ENCODE measurements around the gene OR4D11. TPM values are rescaled to one million over a fixed set of nuclear protein-coding genes. Genes with fewer than 3 reads are reported as not detected.

Gene OR4D11
- total and polyA plus RNA-seq, 9 of the 15 experiments (the other 6 are each of a cell fraction or from before 2014, with no cell fraction given), result not detected

DNA sequence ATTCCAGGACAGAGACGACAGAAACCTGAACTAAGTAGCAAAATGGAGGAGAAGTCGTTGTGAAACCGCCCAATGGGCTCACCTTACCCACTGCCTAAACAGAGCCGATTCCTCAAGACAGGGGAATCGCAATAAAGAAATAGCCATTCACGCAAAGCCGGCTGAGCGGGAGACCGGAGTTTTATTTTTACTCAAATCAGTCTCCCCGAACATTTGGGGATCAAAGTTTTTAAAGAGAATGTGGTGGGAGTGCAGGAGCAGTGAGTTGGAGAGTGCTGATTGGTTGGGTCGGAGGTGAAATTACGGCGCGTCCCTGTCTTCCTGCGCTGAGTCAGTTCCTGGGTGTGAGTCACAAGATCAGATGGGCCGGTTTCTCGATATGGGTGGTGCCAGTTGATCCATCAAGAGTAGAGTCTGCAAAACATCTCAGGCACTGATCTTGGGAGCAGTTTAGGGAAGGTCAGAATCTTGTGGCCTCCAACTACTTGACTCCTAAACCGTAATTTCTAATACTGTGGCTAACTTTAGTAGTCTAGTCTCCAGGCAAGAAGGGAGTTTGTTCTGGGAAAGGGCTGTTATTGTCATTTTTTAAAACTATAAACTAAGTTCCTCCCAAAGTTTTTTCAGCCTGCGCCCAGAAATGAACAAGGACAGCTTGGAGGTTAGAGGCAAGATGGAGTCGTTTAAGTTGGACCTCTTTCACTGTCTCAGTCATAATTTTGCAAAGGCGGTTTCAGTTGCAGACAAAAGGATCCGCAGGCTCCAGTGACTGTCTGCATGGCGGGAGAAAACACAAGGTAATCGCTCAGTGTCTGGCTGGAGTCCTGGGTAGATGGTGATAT, 42.0 kb downstream of the OR4D11 start (continued):
- TF ChIP-seq, protein P1, sequence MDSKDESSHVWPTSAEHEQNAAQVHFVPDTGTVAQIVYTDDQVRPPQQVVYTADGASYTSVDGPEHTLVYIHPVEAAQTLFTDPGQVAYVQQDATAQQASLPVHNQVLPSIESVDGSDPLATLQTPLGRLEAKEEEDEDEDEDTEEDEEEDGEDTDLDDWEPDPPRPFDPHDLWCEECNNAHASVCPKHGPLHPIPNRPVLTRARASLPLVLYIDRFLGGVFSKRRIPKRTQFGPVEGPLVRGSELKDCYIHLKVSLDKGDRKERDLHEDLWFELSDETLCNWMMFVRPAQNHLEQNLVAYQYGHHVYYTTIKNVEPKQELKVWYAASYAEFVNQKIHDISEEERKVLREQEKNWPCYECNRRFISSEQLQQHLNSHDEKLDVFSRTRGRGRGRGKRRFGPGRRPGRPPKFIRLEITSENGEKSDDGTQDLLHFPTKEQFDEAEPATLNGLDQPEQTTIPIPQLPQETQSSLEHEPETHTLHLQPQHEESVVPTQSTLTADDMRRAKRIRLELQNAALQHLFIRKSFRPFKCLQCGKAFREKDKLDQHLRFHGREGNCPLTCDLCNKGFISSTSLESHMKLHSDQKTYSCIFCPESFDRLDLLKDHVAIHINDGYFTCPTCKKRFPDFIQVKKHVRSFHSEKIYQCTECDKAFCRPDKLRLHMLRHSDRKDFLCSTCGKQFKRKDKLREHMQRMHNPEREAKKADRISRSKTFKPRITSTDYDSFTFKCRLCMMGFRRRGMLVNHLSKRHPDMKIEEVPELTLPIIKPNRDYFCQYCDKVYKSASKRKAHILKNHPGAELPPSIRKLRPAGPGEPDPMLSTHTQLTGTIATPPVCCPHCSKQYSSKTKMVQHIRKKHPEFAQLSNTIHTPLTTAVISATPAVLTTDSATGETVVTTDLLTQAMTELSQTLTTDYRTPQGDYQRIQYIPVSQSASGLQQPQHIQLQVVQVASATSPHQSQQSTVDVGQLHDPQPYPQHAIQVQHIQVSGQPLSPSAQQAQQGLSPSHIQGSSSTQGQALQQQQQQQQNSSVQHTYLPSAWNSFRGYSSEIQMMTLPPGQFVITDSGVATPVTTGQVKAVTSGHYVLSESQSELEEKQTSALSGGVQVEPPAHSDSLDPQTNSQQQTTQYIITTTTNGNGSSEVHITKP (IDR thresholded peaks at IDR 0.05; ENCODE audit: partially characterized antibody), result no peak
- peak; percentile 62 for TF ChIP-seq L3MBTL2 (IDR thresholded peaks at IDR 0.05)
- TF ChIP-seq ADNP (tag; IDR thresholded peaks at IDR 0.05), result no peak
- peak; percentile 68; the same call in 1 of the 2 replicates for TF ChIP-seq BACH1 (tag; IDR thresholded peaks at IDR 0.05)
- no peak for TF ChIP-seq BRF1 (IDR thresholded peaks at IDR 0.05; ENCODE audit: borderline replicate concordance, extremely low read depth, insufficient read length)
- no peak for TF ChIP-seq BMI1 (IDR thresholded peaks at IDR 0.05; ENCODE audit: low read length)
- TF ChIP-seq, protein P2, sequence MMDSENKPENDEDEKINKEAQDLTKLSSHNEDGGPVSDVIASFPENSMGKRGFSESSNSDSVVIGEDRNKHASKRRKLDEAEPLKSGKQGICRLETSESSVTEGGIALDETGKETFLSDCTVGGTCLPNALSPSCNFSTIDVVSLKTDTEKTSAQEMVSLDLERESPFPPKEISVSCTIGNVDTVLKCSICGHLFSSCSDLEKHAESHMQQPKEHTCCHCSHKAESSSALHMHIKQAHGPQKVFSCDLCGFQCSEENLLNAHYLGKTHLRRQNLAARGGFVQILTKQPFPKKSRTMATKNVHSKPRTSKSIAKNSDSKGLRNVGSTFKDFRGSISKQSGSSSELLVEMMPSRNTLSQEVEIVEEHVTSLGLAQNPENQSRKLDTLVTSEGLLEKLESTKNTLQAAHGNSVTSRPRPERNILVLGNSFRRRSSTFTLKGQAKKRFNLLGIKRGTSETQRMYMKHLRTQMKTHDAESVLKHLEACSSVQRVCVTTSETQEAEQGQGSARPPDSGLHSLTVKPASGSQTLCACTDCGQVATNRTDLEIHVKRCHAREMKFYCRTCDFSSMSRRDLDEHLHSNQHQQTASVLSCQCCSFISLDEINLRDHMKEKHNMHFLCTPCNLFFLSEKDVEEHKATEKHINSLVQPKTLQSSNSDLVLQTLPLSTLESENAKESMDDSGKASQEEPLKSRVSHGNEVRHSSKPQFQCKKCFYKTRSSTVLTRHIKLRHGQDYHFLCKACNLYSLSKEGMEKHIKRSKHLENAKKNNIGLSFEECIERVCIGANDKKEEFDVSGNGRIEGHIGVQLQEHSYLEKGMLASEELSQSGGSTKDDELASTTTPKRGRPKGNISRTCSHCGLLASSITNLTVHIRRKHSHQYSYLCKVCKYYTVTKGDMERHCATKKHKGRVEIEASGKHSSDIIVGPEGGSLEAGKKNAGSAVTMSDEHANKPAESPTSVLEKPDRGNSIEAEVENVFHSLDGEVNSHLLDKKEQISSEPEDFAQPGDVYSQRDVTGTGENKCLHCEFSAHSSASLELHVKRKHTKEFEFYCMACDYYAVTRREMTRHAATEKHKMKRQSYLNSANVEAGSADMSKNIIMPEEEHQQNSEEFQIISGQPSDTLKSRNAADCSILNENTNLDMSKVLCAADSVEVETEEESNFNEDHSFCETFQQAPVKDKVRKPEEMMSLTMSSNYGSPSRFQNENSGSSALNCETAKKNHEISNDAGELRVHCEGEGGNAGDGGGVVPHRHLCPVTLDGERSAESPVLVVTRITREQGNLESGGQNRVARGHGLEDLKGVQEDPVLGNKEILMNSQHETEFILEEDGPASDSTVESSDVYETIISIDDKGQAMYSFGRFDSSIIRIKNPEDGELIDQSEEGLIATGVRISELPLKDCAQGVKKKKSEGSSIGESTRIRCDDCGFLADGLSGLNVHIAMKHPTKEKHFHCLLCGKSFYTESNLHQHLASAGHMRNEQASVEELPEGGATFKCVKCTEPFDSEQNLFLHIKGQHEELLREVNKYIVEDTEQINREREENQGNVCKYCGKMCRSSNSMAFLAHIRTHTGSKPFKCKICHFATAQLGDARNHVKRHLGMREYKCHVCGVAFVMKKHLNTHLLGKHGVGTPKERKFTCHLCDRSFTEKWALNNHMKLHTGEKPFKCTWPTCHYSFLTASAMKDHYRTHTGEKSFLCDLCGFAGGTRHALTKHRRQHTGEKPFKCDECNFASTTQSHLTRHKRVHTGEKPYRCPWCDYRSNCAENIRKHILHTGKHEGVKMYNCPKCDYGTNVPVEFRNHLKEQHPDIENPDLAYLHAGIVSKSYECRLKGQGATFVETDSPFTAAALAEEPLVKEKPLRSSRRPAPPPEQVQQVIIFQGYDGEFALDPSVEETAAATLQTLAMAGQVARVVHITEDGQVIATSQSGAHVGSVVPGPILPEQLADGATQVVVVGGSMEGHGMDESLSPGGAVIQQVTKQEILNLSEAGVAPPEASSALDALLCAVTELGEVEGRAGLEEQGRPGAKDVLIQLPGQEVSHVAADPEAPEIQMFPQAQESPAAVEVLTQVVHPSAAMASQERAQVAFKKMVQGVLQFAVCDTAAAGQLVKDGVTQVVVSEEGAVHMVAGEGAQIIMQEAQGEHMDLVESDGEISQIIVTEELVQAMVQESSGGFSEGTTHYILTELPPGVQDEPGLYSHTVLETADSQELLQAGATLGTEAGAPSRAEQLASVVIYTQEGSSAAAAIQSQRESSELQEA (IDR thresholded peaks at IDR 0.05; ENCODE audit: low read depth), result no peak
- TF ChIP-seq, protein P3, sequence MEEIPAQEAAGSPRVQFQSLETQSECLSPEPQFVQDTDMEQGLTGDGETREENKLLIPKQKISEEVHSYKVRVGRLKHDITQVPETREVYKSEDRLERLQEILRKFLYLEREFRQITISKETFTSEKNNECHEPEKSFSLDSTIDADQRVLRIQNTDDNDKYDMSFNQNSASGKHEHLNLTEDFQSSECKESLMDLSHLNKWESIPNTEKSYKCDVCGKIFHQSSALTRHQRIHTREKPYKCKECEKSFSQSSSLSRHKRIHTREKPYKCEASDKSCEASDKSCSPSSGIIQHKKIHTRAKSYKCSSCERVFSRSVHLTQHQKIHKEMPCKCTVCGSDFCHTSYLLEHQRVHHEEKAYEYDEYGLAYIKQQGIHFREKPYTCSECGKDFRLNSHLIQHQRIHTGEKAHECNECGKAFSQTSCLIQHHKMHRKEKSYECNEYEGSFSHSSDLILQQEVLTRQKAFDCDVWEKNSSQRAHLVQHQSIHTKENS (CRISPR knock-in tag; IDR thresholded peaks at IDR 0.05), result no peak
- TF ChIP-seq MTA1 (IDR thresholded peaks at IDR 0.05; ENCODE audit: borderline replicate concordance), result no peak; the same call in 1 of the 2 replicates
- TF ChIP-seq ZNF696 (CRISPR knock-in tag; conservative IDR thresholded peaks at IDR 0.05), result no peak
- TF ChIP-seq, protein P4, sequence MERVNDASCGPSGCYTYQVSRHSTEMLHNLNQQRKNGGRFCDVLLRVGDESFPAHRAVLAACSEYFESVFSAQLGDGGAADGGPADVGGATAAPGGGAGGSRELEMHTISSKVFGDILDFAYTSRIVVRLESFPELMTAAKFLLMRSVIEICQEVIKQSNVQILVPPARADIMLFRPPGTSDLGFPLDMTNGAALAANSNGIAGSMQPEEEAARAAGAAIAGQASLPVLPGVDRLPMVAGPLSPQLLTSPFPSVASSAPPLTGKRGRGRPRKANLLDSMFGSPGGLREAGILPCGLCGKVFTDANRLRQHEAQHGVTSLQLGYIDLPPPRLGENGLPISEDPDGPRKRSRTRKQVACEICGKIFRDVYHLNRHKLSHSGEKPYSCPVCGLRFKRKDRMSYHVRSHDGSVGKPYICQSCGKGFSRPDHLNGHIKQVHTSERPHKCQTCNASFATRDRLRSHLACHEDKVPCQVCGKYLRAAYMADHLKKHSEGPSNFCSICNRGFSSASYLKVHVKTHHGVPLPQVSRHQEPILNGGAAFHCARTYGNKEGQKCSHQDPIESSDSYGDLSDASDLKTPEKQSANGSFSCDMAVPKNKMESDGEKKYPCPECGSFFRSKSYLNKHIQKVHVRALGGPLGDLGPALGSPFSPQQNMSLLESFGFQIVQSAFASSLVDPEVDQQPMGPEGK (CRISPR knock-in tag; IDR thresholded peaks at IDR 0.05; ENCODE audit: borderline replicate concordance), result 0 out of 2 replicates have a peak, but pooled peaks have one; percentile 65

Measured in K562 (cell line).